Endothelial cell of umbilical vein (primary cell): ENCODE results near the gene KLHL21. TPM values are rescaled to one million over a fixed set of nuclear protein-coding genes. Genes with fewer than 3 reads are reported as not detected.

Source experiments
- BruUV-seq: library from RNA; stranded (reverse); fragments of 400-500 nt; replicated peaks from 2 replicates; lab custom pipeline; 2021; lab: Mats Ljungman, UMichigan
- CTCF ChIA-PET: fragments of 300-600, 350-600 bp; sonication (Branson Sonifier 250); formaldehyde crosslinking; loops from one replicate; lab custom pipeline; 2021; ENCODE audit warnings: antibody characterized with exemption, inconsistent platforms; lab: Charles Lee
- POLR2A ChIA-PET: fragments of 300-600, 350-600 bp; sonication (Branson Sonifier 250); formaldehyde crosslinking; loops from one replicate; lab custom pipeline; 2021; ENCODE audit warnings: antibody characterized with exemption, inconsistent platforms; lab: Charles Lee
- DNase-seq: peaks from one replicate; pipeline ENCODE4 v3.0.0-alpha.2; 2011; ENCODE audit warnings: low read depth, low spot score
- FAIRE-seq: peaks from 2 replicates; lab custom pipeline; 2011; peaks lifted over from hg19 to GRCh38; lab: Jason Lieb, UNC
- H2AFZ ChIP-seq: 2 replicates; pipeline ENCODE4 v1.6.0; 2012; ENCODE audit warnings: low read depth, low read length, control low read depth, inconsistent platforms
- H3K27ac ChIP-seq: 2 replicates; pipeline ENCODE4 v1.5.1; 2011; ENCODE audit warnings: low read depth, mild to moderate bottlenecking, control low read depth, low read length, moderate library complexity; ENCODE audit not compliant: insufficient read depth
- H3K27me3 ChIP-seq, 2 experiments: 2 replicates each; pipeline versions ENCODE4 v1.6.0 to v1.6.1; 2011; ENCODE audit warnings: low read length in 2 of 2, mixed read lengths in 1 of 2; ENCODE audit not compliant: control insufficient read depth in 2 of 2, insufficient read depth in 2 of 2
- H3K36me3 ChIP-seq, 2 experiments: 2 replicates in 1 of 2; 3 replicates in 1 of 2; pipeline ENCODE4 v1.5.1; 2011; ENCODE audit warnings: low read length in 2 of 2, mild to moderate bottlenecking in 1 of 2, moderate library complexity in 1 of 2; ENCODE audit not compliant: control insufficient read depth in 2 of 2, insufficient read depth in 2 of 2; ENCODE audit errors: extremely low read depth in 1 of 2
- H3K4me1 ChIP-seq: 3 replicates; pipeline ENCODE4 v1.5.1; 2011; ENCODE audit warnings: mild to moderate bottlenecking, low read length; ENCODE audit not compliant: control insufficient read depth, insufficient read depth; ENCODE audit errors: extremely low read depth
- H3K4me2 ChIP-seq: 2 replicates; pipeline ENCODE4 v1.6.1; 2011; ENCODE audit warnings: low read length, control low read depth, mixed read lengths; ENCODE audit not compliant: insufficient read depth
- H3K4me3 ChIP-seq, 3 experiments: fragments of 200-600 bp in 1 of 3; sonication (generic), shearing (Covaris generic) in 1 of 3; replicated peaks in 1 of 3; 2 replicates each; pipeline ENCODE4 v1.5.1; 2011 to 2016; ENCODE audit warnings: control low read depth in 3 of 3, low read length in 3 of 3, mild to moderate bottlenecking in 2 of 3, inconsistent platforms in 1 of 3, low read depth in 1 of 3, moderate library complexity in 1 of 3; ENCODE audit not compliant: insufficient read depth in 1 of 3
- H3K79me2 ChIP-seq: 2 replicates; pipeline ENCODE4 v1.6.0; 2012; ENCODE audit warnings: low read length, inconsistent platforms; ENCODE audit not compliant: control insufficient read depth, insufficient read depth
- H3K9ac ChIP-seq: replicated peaks from 2 replicates; pipeline ENCODE3; 2011; ENCODE audit warnings: low read length, control low read depth; ENCODE audit not compliant: insufficient read depth; ENCODE audit errors: extremely low read depth
- H3K9me1 ChIP-seq: replicated peaks from 3 replicates; pipeline ENCODE4 v1.6.0; 2011; ENCODE audit warnings: mild to moderate bottlenecking, low read length; ENCODE audit not compliant: control insufficient read depth, insufficient read depth; ENCODE audit errors: extremely low read depth
- H3K9me3 ChIP-seq: replicated peaks from 2 replicates; pipeline ENCODE4 v1.5.1; 2012; ENCODE audit warnings: low read length, inconsistent platforms; ENCODE audit not compliant: control insufficient read depth, insufficient read depth
- H4K20me1 ChIP-seq: replicated peaks from 2 replicates; pipeline ENCODE3; 2011; ENCODE audit warnings: mild to moderate bottlenecking, low read length; ENCODE audit not compliant: control insufficient read depth, insufficient read depth; ENCODE audit errors: extremely low read depth
- EZH2 ChIP-seq: IDR thresholded peaks from 2 replicates; pipeline ENCODE4 v1.6.1; 2012; ENCODE audit warnings: borderline replicate concordance, low read depth, mild to moderate bottlenecking, moderate library complexity, low read length, inconsistent platforms; ENCODE audit not compliant: severe bottlenecking
- FOS ChIP-seq: IDR thresholded peaks from 2 replicates; pipeline ENCODE4 v1.6.1; 2011; ENCODE audit warnings: mild to moderate bottlenecking, low read length, moderate library complexity, borderline replicate concordance; ENCODE audit not compliant: insufficient read depth
- GATA2 ChIP-seq: IDR thresholded peaks from 2 replicates; pipeline ENCODE4 v1.7.0; 2011; ENCODE audit warnings: low read depth, mild to moderate bottlenecking, moderate library complexity, mixed read lengths, low read length; ENCODE audit not compliant: insufficient read length, insufficient read depth
- JUN ChIP-seq: IDR thresholded peaks from 2 replicates; pipeline ENCODE4 v1.6.1; 2011; ENCODE audit warnings: borderline replicate concordance, low read depth; ENCODE audit not compliant: insufficient read length, insufficient read depth
- MAX ChIP-seq: IDR thresholded peaks from 2 replicates; pipeline ENCODE4 v1.6.1; 2011; ENCODE audit not compliant: insufficient read depth, insufficient read length
- MYC ChIP-seq: IDR thresholded peaks from one replicate; pipeline ENCODE4 v1.6.1; 2011; ENCODE audit warnings: mild to moderate bottlenecking, low read depth, low read length
- POLR2A ChIP-seq: IDR thresholded peaks from 2 replicates; pipeline ENCODE4 v1.6.1; 2012; ENCODE audit warnings: low read depth, mild to moderate bottlenecking, control low read depth, low read length
- POLR2AphosphoS5 ChIP-seq: IDR thresholded peaks from 2 replicates; pipeline ENCODE4 v1.6.1; 2012; ENCODE audit warnings: low read depth, mild to moderate bottlenecking, control low read depth, low read length, moderate library complexity; ENCODE audit not compliant: insufficient read depth
- dilution Hi-C: fragments of 300-500 bp; cut with MboI; formaldehyde crosslinking; loops from one replicate; pipeline ENCODE4 v1.15.0; 2019; ENCODE audit warnings: low sequenced_read_pairs; ENCODE audit not compliant: extremely low pct_ligation_motif_present
- intact Hi-C: fragments of 100-400 bp; cut with micrococcal nuclease; formaldehyde crosslinking; loops from one replicate; pipeline ENCODE4 v1.10.0; 2022
- polyA plus RNA-seq, 4 experiments: library from polyadenylated mRNA; depleted of rRNA in 3 of 4; stranded (reverse) in 3 of 4; unstranded in 1 of 4; fragments of >200 nt; gene quantifications; 2 replicates each; pipeline versions ENCODE4 v1.2.1 to v1.2.3, GENCODE V29; 2011 to 2012; ENCODE audit warnings: missing spikeins in 1 of 4
- total RNA-seq: library from RNA; stranded (reverse); gene quantifications from 2 replicates; pipeline ENCODE4 v1.2.3, GENCODE V29; 2021
- TF ChIP-seq, protein P1 (sequence below), 2 donors: IDR thresholded peaks; 1 replicate in 1 of 2; 2 replicates in 1 of 2; pipeline ENCODE4 v1.5.1; 2011; ENCODE audit warnings: low read length in 2 of 2, mild to moderate bottlenecking in 2 of 2, moderate library complexity in 2 of 2, control low read depth in 1 of 2, inconsistent platforms in 1 of 2, low read depth in 1 of 2; ENCODE audit not compliant: insufficient read depth in 1 of 2; ENCODE audit errors: extremely low read depth in 1 of 2

KLHL21 gene
- total and polyA plus RNA-seq, 2 donors (not counting 3 experiments of a cell fraction or from before 2014, with no cell fraction given), result 18.0 to 22.4 TPM

GRCh38 chr1:6651909-6652308 lies 49.2 kb upstream of the KLHL21 start:
- no peaks in the 10 kb centered on the region for H3K27me3 ChIP-seq
- ChIA-PET CTCF (interaction anchor here (0.8 kb wide), 1 partner anchor 97 kb away, joined by 3 read pairs; the partner anchor contains the start of genes NOL9 and TAS1R1), POLR2A (no interaction called here)
- no peaks in the 10 kb centered on the region for H3K9me1 ChIP-seq
- BruUV-seq, result no TSS peak
- H3K4me1 ChIP-seq, result no peaks in the 10 kb centered on the region
- dilution Hi-C loops (no loop called here), intact Hi-C loops (no loop called here)
- no peak for DNase-seq
- H3K4me3 ChIP-seq, result no peak overlapping the region
- H3K27ac ChIP-seq, result no peak overlapping the region
- TF ChIP-seq FOS (no peak), POLR2AphosphoS5 (no peak), POLR2A (no peak), MAX (no peak), GATA2 (no peak), JUN (no peak), MYC (no peak), EZH2 (no peak)
- TF ChIP-seq, protein P1, sequence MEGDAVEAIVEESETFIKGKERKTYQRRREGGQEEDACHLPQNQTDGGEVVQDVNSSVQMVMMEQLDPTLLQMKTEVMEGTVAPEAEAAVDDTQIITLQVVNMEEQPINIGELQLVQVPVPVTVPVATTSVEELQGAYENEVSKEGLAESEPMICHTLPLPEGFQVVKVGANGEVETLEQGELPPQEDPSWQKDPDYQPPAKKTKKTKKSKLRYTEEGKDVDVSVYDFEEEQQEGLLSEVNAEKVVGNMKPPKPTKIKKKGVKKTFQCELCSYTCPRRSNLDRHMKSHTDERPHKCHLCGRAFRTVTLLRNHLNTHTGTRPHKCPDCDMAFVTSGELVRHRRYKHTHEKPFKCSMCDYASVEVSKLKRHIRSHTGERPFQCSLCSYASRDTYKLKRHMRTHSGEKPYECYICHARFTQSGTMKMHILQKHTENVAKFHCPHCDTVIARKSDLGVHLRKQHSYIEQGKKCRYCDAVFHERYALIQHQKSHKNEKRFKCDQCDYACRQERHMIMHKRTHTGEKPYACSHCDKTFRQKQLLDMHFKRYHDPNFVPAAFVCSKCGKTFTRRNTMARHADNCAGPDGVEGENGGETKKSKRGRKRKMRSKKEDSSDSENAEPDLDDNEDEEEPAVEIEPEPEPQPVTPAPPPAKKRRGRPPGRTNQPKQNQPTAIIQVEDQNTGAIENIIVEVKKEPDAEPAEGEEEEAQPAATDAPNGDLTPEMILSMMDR (IDR thresholded peaks at IDR 0.05; ENCODE audit: extremely low read depth in 1 of 2, insufficient read depth in 1 of 2, low read depth in 1 of 2, low read length in 2 of 2), result no peak
- H2AFZ ChIP-seq, result no peak overlapping the region
- H3K9ac ChIP-seq, result no peak overlapping the region
- no peak overlapping the region for H3K4me2 ChIP-seq
- no peaks in the 10 kb centered on the region for H3K79me2 ChIP-seq
- FAIRE-seq, result no peak
- no peaks in the 10 kb centered on the region for H3K9me3 ChIP-seq
- peaks cover 0 to 18% of the 10 kb centered on the region in 2 experiments for H3K36me3 ChIP-seq
- H4K20me1 ChIP-seq, result no peaks in the 10 kb centered on the region
